Smooth muscle cell (in vitro differentiated cells): ENCODE measurements around the gene LRP1-AS. TPM values are rescaled to one million over a fixed set of nuclear protein-coding genes. Genes with fewer than 3 reads are reported as not detected.

Experiments
- DNase-seq: peaks from one replicate; lab custom pipeline; 2025; ENCODE audit not compliant: unreplicated experiment; lab: John Stamatoyannopoulos, UW
- H2AFZ ChIP-seq: fragments of 200-600 bp; sonication (generic); 2 replicates; pipeline ENCODE4 v1.6.0; 2016; ENCODE audit warnings: antibody characterized with exemption, low read depth, mild to moderate bottlenecking
- H3F3A ChIP-seq: fragments of 200-600 bp; sonication (generic); 2 replicates; pipeline ENCODE4 v1.6.0; 2017; ENCODE audit warnings: antibody characterized with exemption, low read depth
- H3K27ac ChIP-seq: fragments of 200-600 bp; sonication (generic); 2 replicates; pipeline ENCODE4 v1.5.1; 2016; ENCODE audit warnings: low read depth, mild to moderate bottlenecking
- H3K27me3 ChIP-seq: fragments of 200-600 bp; sonication (generic); 2 replicates; pipeline ENCODE4 v1.6.1; 2016; ENCODE audit warnings: low read depth, mild to moderate bottlenecking
- H3K36me3 ChIP-seq: fragments of 200-600 bp; sonication (generic); 2 replicates; pipeline ENCODE4 v1.5.1; 2016; ENCODE audit warnings: low read depth
- H3K4me1 ChIP-seq: fragments of 200-600 bp; sonication (generic); 2 replicates; pipeline ENCODE4 v1.5.1; 2016; ENCODE audit warnings: low read depth
- H3K4me2 ChIP-seq: fragments of 200-600 bp; sonication (generic); 2 replicates; pipeline ENCODE4 v1.6.0; 2016; ENCODE audit warnings: mild to moderate bottlenecking
- H3K4me3 ChIP-seq: fragments of 200-600 bp; sonication (generic); 2 replicates; pipeline ENCODE4 v1.5.1; 2016; ENCODE audit warnings: mild to moderate bottlenecking
- H3K79me2 ChIP-seq: fragments of 200-600 bp; sonication (generic); 2 replicates; pipeline ENCODE4 v1.6.0; 2016; ENCODE audit warnings: low read depth, mild to moderate bottlenecking
- H3K9ac ChIP-seq: fragments of 200-600 bp; sonication (generic); 2 replicates; pipeline ENCODE4 v1.6.0; 2016; ENCODE audit warnings: low read depth
- H3K9me3 ChIP-seq: fragments of 200-600 bp; sonication (generic); replicated peaks from 2 replicates; pipeline ENCODE4 v1.5.1; 2016; ENCODE audit warnings: low read depth
- H4K20me1 ChIP-seq: fragments of 200-600 bp; sonication (generic); 2 replicates; pipeline ENCODE4 v1.6.0; 2016; ENCODE audit warnings: low read depth
- CTCF ChIP-seq: fragments of 200-600 bp; sonication (generic); IDR thresholded peaks from 2 replicates; pipeline ENCODE4 v1.5.1; 2017; ENCODE audit warnings: borderline replicate concordance, mild to moderate bottlenecking, antibody characterized with exemption; ENCODE audit not compliant: insufficient read depth, poor library complexity, severe bottlenecking
- WGBS: methylation state at CpG from one replicate; pipeline ENCODE4 v1.1.7; 2016; ENCODE audit warnings: low lambda C conversion rate; 5-methylcytosine and 5-hydroxymethylcytosine counted together
- microRNA counts: library from miRNA; unstranded; fragments of <30 nt; microRNA quantifications from one replicate; lab custom pipeline; 2016
- microRNA-seq: library from miRNA; unstranded; fragments of <30 nt; microRNA quantifications from one replicate; pipeline ENCODE4, GENCODE V29; 2016; ENCODE audit warnings: borderline number of aligned reads
- polyA plus RNA-seq: library from polyadenylated mRNA; unstranded; fragments of >200 nt; fragmentation: Nextera tagmentation; extraction: Ambion mirVana; gene quantifications from 2 replicates; pipeline ENCODE4 v1.2.1, GENCODE V29; 2016
- small RNA-seq: library from RNA; depleted of rRNA; stranded (forward); fragments of <200 nt; gene quantifications from one replicate; pipeline ENCODE3, GENCODE V24; 2014
- total RNA-seq: library from RNA; depleted of rRNA; stranded (reverse); fragments of >200 nt; gene quantifications from 2 replicates; pipeline ENCODE4 v1.2.3, GENCODE V29; 2014

The LRP1-AS gene
- total and polyA plus RNA-seq, 2 experiments from 2014 or later, result not detected

- Histone ChIP-seq H3K36me3 (no peaks in the 10 kb centered on the region), H3K4me2 (no peak overlapping the region), H3K9me3 (no peaks in the 10 kb centered on the region), H4K20me1 (peaks cover 49% of the 10 kb centered on the region), H3K27me3 (no peaks in the 10 kb centered on the region), H3F3A (peaks cover 47% of the 10 kb centered on the region), H3K27ac (peak overlapping the region; percentile 92), H2AFZ (no peak overlapping the region), H3K79me2 (peaks cover 27% of the 10 kb centered on the region), H3K4me1 (peaks cover 22% of the 10 kb centered on the region), H3K9ac (no peak overlapping the region), H3K4me3 (no peak overlapping the region)
- TF ChIP-seq CTCF, result no peak
- no peak for DNase-seq
- WGBS, result 89% methylated on average over 3 of the region's 3 CpGs
Observed at GRCh38 chr12:57095440-57095839, 52.0 kb downstream of the LRP1-AS start.

MicroRNAs encoded within 50 kb of the gene (microRNA counts, 767-probe panel; counts per million panel counts)
- microRNA hsa-miR-1228-3p (lab: Ali Mortazavi, UCI), result 183 counts per million

Small RNA genes within 50 kb of the gene (microRNA-seq; reads per million reads assigned to microRNA genes)
- 26.9 reads per million, percentile 35 among the genes with 10 or more reads in this experiment for gene MIR1228

Small RNA genes within 50 kb of the gene (small RNA-seq; reads per million reads assigned to genes)
- gene MIR1228, result 1.00 reads per million, percentile 30 among the genes with 10 or more reads in this experiment

Other genes with a start within 250 kb of the LRP1-AS start
- gene SDR9C7, start 213.2 kb downstream of the LRP1-AS start, total RNA-seq, result 1.1 and 4.4 TPM in 2 replicates
- 0.83 and 0.97 TPM in 2 replicates for gene SDR9C7, start 213.2 kb downstream of the LRP1-AS start, polyA plus RNA-seq
- 0.94 and 2.0 TPM in 2 replicates for gene RDH16, start 190.0 kb downstream of the LRP1-AS start, total RNA-seq
- 0.55 and 3.4 TPM in 2 replicates for gene RDH16, start 190.0 kb downstream of the LRP1-AS start, polyA plus RNA-seq
- 7.3 and 8.5 TPM in 2 replicates for gene ZBTB39, start 141.1 kb downstream of the LRP1-AS start, total RNA-seq
- gene ZBTB39, start 141.1 kb downstream of the LRP1-AS start, polyA plus RNA-seq, result 2.6 and 3.6 TPM in 2 replicates
- gene TAC3, start 131.1 kb downstream of the LRP1-AS start, total RNA-seq, result 0.90 and 6.3 TPM in 2 replicates
- 1.7 and 4.1 TPM in 2 replicates for gene TAC3, start 131.1 kb downstream of the LRP1-AS start, polyA plus RNA-seq
- gene MYO1A, start 97.5 kb downstream of the LRP1-AS start, total RNA-seq, result not detected in 2 replicates
- gene MYO1A, start 97.5 kb downstream of the LRP1-AS start, polyA plus RNA-seq, result not detected in 2 replicates
- gene NEMP1, start 68.8 kb downstream of the LRP1-AS start, total RNA-seq, result 8.9 and 12.6 TPM in 2 replicates
- 3.2 and 4.0 TPM in 2 replicates for gene NEMP1, start 68.8 kb downstream of the LRP1-AS start, polyA plus RNA-seq
- 57.8 and 58.3 TPM in 2 replicates for gene NAB2, start 58.5 kb downstream of the LRP1-AS start, total RNA-seq
- 37.9 and 39.7 TPM in 2 replicates for gene NAB2, start 58.5 kb downstream of the LRP1-AS start, polyA plus RNA-seq
- gene STAT6, start 36.3 kb downstream of the LRP1-AS start, total RNA-seq, result 39.1 and 56.8 TPM in 2 replicates
- 38.7 and 48.5 TPM in 2 replicates for gene STAT6, start 36.3 kb downstream of the LRP1-AS start, polyA plus RNA-seq
- 80.3 and 95.4 TPM in 2 replicates for gene LRP1, start 19.1 kb downstream of the LRP1-AS start, total RNA-seq
- gene LRP1, start 19.1 kb downstream of the LRP1-AS start, polyA plus RNA-seq, result 75.3 and 83.1 TPM in 2 replicates
- gene NXPH4, start 69.2 kb upstream of the LRP1-AS start, total RNA-seq, result 1.6 and 3.9 TPM in 2 replicates
- gene NXPH4, start 69.2 kb upstream of the LRP1-AS start, polyA plus RNA-seq, result 8.5 and 10.7 TPM in 2 replicates
- gene SHMT2, start 82.1 kb upstream of the LRP1-AS start, total RNA-seq, result 82.1 and 117 TPM in 2 replicates
- gene SHMT2, start 82.1 kb upstream of the LRP1-AS start, polyA plus RNA-seq, result 107 TPM in 2 replicates
- 1.4 TPM in 1 of 2 replicates, not detected in the other for gene STAC3, start 103.6 kb upstream of the LRP1-AS start, total RNA-seq
- gene STAC3, start 103.6 kb upstream of the LRP1-AS start, polyA plus RNA-seq, result not detected in 2 replicates